Astrocyte (in vitro differentiated cells and primary cell): ENCODE results near the gene PREX1.

ENCODE experiments used
- CTCF ChIP-seq: IDR thresholded peaks from 2 replicates; pipeline ENCODE4 v1.5.1; 2011; ENCODE audit warnings: low read depth, mild to moderate bottlenecking, inconsistent platforms, low read length, moderate library complexity; ENCODE audit not compliant: insufficient read depth
- EZH2 ChIP-seq: IDR thresholded peaks from 2 replicates; pipeline ENCODE4 v1.6.1; 2012; ENCODE audit warnings: mild to moderate bottlenecking, low read length, inconsistent platforms; ENCODE audit not compliant: insufficient read depth

GRCh38 chr20:48609491-48609978 is 218.3 kb downstream of the PREX1 start:
- TF ChIP-seq CTCF (no peak), EZH2 (no peak)
